ENCODE data around the gene PDP2. TPM values are rescaled to one million over a fixed set of nuclear protein-coding genes. Genes with fewer than 3 reads are reported as not detected.

Gene PDP2, protein sequence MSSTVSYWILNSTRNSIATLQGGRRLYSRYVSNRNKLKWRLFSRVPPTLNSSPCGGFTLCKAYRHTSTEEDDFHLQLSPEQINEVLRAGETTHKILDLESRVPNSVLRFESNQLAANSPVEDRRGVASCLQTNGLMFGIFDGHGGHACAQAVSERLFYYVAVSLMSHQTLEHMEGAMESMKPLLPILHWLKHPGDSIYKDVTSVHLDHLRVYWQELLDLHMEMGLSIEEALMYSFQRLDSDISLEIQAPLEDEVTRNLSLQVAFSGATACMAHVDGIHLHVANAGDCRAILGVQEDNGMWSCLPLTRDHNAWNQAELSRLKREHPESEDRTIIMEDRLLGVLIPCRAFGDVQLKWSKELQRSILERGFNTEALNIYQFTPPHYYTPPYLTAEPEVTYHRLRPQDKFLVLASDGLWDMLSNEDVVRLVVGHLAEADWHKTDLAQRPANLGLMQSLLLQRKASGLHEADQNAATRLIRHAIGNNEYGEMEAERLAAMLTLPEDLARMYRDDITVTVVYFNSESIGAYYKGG
- 37.7 and 44.4 TPM in 2 replicates for total RNA-seq (2022)
- Bru-seq, nascent RNA: percentile 85 among the genes with signal in this experiment
- BruChase-seq, experiment 1, labeled RNA remaining after a 2-hour chase: percentile 98 among the genes with signal in this experiment
- percentile 86 among the genes with signal in this experiment for BruChase-seq, experiment 2, labeled RNA remaining after a 6-hour chase
- long read RNA-seq, full-length matches to known transcripts: 6 of 10 reads
- long read RNA-seq, partial matches to known transcripts: 0 of 10 reads
- long read RNA-seq, other reads (novel, unspliced or antisense): 4 of 10 reads

DNA sequence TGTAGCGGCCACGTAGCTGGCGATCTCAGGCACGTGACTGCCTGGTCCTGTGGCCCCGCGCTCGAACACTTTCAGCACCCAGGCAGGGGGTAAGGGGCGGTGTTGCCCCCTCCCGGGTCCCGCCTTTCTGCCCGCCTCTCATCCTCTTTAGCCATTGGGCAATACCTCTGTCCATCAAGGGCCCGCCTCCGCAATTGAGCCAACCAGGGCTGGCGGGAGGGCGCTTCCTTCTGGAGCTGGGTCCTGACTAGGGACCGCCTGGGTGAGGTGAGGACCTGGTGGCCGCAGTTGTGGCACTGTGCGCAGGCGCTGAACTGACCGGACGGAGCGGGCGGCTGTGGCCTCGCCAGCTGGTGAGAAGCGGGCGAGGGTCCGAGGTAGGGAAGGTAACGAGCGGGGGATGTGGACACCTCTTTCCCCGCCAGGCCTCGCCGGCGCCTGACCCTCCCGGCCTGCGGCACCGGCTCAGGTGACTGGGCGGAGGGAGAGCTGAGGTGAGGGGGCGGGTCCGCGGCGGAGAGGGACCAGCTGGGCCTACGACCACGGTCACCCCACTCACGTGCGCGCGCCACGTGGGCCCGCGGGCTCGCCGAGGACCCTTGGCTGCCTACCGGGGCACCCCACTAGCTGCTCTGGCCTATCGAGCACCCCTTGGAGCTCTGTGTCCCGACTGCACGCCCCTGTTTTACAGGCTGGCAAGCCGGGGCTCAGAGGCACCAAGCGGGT is at the start of gene PDP2:
PDP2 (plus strand) TSS at position 228 of the 726 bp plus-strand sequence. CDS start 3,770 bp downstream, outside the sequence.
- Histone ChIP-seq H3K36me3 (ENCODE audit: control insufficient read depth, insufficient read depth, low read length) (peaks cover 5% of the 10 kb centered on the region), H3K4me1 (peaks cover 23% of the 10 kb centered on the region), H3K27me3 (replicated peaks; ENCODE audit: control insufficient read depth, insufficient read depth, low read length) (no peaks in the 10 kb centered on the region), H3K4me3 (ENCODE audit: low read depth, low read length) (peak within 1 kb of the TSS; percentile 95), H3K9me3 (no peaks in the 10 kb centered on the region)
- H3K27ac Mint-ChIP-seq (ENCODE audit: unreplicated experiment): peak within 1 kb of the TSS; percentile 81
- TF ChIP-seq, protein P1, sequence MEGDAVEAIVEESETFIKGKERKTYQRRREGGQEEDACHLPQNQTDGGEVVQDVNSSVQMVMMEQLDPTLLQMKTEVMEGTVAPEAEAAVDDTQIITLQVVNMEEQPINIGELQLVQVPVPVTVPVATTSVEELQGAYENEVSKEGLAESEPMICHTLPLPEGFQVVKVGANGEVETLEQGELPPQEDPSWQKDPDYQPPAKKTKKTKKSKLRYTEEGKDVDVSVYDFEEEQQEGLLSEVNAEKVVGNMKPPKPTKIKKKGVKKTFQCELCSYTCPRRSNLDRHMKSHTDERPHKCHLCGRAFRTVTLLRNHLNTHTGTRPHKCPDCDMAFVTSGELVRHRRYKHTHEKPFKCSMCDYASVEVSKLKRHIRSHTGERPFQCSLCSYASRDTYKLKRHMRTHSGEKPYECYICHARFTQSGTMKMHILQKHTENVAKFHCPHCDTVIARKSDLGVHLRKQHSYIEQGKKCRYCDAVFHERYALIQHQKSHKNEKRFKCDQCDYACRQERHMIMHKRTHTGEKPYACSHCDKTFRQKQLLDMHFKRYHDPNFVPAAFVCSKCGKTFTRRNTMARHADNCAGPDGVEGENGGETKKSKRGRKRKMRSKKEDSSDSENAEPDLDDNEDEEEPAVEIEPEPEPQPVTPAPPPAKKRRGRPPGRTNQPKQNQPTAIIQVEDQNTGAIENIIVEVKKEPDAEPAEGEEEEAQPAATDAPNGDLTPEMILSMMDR (IDR thresholded peaks at IDR 0.05; ENCODE audit: insufficient read depth in 1 of 2, low read depth in 1 of 2, low read length in 1 of 2, severe bottlenecking in 1 of 2, unreplicated experiment in 1 of 2): no peak
- H3K27me3 Mint-ChIP-seq (ENCODE audit: insufficient read depth, unreplicated experiment): no peaks in the 10 kb centered on the region
- H3K9me3 Mint-ChIP-seq (ENCODE audit: unreplicated experiment): no peaks in the 10 kb centered on the region
- ChIA-PET POLR2A (interaction anchor here (0.6 to 1.9 kb wide), 7 partner anchors 10 to 800 kb away, joined by 3 to 16 read pairs (median 4); partner anchors contain the start of gene NAE1), CTCF (interaction anchor here (0.7 to 3.8 kb wide), 13 partner anchors 7 to 367 kb away, joined by 3 to 45 read pairs (median 4); partner anchors contain the start of genes FHOD1 and NAE1)
- TSS peak; percentile 37 for BruUV-seq (replicated peaks)
- peak within 1 kb of the TSS; percentile 89 for H3K4me3 Mint-ChIP-seq (ENCODE audit: unreplicated experiment)
- intact Hi-C loops (cut with micrococcal nuclease; ENCODE audit: unreplicated experiment): no loop called here
- H3K36me3 Mint-ChIP-seq (ENCODE audit: insufficient read depth, unreplicated experiment): peaks cover 22% of the 10 kb centered on the region
- DNase-seq: peak; percentile 99
- peaks cover 16% of the 10 kb centered on the region for H3K4me1 Mint-ChIP-seq (ENCODE audit: low read depth, unreplicated experiment)

DNA sequence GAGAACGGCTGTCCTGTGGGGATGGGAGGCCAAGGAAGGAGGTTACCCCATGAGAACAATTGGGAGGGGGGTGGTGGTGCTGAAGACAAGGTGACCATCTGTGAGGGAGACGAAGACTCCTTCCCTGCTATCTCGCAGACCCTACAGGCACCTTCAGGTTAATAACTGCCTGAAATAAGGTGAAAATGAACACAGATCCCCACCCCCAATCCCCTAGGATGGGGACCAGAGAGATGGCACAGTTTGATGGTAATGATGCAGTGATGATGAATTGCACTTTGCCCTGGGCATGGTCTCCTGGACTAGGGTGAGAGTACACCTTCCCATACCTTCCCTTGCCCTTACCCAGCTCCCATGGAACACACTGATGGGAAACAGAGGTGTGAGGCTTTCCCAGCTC is 48.1 kb upstream of the PDP2 start:
- Mint-ChIP-seq H3K4me3 (ENCODE audit: unreplicated experiment) (no peak overlapping the region), H3K36me3 (ENCODE audit: insufficient read depth, unreplicated experiment) (peaks cover 17% of the 10 kb centered on the region), H3K4me1 (ENCODE audit: low read depth, unreplicated experiment) (no peaks in the 10 kb centered on the region), H3K27me3 (ENCODE audit: insufficient read depth, unreplicated experiment) (peaks cover 3% of the 10 kb centered on the region), H3K9me3 (ENCODE audit: unreplicated experiment) (no peaks in the 10 kb centered on the region), H3K27ac (ENCODE audit: unreplicated experiment) (no peak overlapping the region)
- no TSS peak for BruUV-seq (replicated peaks)
- no peak for DNase-seq
- intact Hi-C loops (cut with micrococcal nuclease; ENCODE audit: unreplicated experiment): no loop called here
- POLR2A ChIA-PET: no interaction called here
- Histone ChIP-seq H3K4me3 (ENCODE audit: low read depth, low read length) (no peak overlapping the region), H3K9me3 (no peaks in the 10 kb centered on the region), H3K27me3 (replicated peaks; ENCODE audit: control insufficient read depth, insufficient read depth, low read length) (no peaks in the 10 kb centered on the region), H3K4me1 (no peaks in the 10 kb centered on the region; the same call in 1 of the 2 replicates), H3K36me3 (ENCODE audit: control insufficient read depth, insufficient read depth, low read length) (no peaks in the 10 kb centered on the region)
- CTCF ChIA-PET: interaction anchor here (0.8 kb wide), 1 partner anchor 36 kb away, joined by 3 read pairs; no protein-coding TSS in a partner anchor
- TF ChIP-seq, protein P1 (IDR thresholded peaks at IDR 0.05; ENCODE audit: insufficient read depth in 1 of 2, low read depth in 1 of 2, low read length in 1 of 2, severe bottlenecking in 1 of 2, unreplicated experiment in 1 of 2): no peak

Measured in Caco-2 (cell line).